ENCODE results near the gene PROZ.

Gene PROZ

GRCh38 chr13:113178896-113179167 lies 20.4 kb downstream of the PROZ start:
- no peak for DNase-seq (ENCODE audit: low read depth in 2 of 2)

GRCh38 chr13:113179374-113180230 lies 21.2 kb downstream of the PROZ start:
- DNase-seq (ENCODE audit: low read depth in 2 of 2): no peak

- DNase-seq (ENCODE audit: low read depth in 2 of 2): no peak
Measured at GRCh38 chr13:113182046-113182445, 23.6 kb downstream of the PROZ start.

DNA sequence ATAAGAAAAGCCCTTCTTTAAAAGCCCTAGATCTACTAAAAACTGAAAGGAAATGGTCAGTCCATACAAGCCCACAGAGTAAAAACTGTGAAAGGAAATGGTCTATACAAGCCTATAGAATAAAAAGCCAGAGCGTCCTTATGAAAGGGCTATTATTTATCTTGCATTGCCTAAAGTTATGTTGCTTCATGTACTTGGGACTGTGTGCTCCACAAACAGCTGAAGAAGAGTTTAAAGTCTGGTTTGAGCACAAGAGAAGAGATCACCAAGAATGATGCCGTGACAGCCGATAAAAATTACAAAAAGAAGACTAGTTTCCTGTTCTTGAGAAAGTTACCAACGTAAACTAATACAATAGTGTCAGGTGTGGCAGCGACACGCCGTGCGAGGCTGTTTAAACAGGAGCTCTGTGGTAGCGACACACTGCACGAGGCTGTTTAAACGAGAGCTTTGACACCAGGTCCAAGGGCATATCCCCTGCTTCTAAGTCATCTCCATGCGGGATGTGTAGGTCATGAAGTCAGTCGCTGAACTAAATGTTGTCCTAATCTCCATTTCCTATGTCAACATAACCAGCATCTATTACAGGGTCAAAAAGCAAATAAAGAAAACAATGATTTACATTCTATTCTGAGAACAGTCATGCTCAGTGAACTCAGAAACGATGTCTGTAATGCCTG lies 25.1 kb downstream of the PROZ start:
- no peak for DNase-seq (ENCODE audit: low read depth in 2 of 2)

GRCh38 chr13:113184568-113185440 lies 26.4 kb downstream of the PROZ start:
- DNase-seq (ENCODE audit: low read depth in 2 of 2): no peak

DNA sequence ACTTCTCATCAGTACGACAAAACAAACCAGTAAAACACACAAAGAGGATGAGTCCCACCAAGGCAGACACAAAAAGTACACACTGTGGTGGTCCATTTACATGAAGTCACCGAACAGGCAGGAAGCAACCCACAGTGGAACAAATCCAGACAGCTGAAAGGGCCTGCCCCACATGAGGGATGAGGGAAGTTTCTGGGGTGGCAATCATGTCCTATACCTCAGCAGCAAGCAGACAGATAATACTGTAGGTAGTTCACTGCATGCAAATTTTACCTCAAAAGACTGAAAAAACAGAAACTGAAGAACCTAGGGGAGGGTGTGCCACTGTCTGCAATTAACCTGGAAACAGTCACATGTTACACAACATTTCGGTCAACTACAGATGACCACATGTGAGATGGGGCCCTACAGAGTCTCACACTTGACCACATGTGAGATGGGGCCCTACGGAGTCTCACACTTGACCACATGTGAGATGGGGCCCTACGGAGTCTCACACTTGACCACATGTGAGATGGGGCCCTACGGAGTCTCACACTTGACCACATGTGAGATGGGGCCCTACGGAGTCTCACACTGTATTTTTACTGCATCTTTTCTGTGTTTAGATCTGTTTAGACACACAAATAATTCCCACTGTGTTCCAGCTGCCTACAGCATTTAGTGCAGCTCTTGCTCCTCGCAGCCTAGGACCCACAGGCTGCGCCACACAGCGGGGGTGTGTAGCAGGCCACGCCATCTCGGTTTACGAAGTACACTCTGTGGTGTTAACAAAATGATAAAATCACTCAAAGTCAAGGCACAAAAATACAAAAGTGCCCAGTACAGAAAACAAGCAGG lies 27.8 kb downstream of the PROZ start:
- no peak for DNase-seq (ENCODE audit: low read depth in 2 of 2)

DNA sequence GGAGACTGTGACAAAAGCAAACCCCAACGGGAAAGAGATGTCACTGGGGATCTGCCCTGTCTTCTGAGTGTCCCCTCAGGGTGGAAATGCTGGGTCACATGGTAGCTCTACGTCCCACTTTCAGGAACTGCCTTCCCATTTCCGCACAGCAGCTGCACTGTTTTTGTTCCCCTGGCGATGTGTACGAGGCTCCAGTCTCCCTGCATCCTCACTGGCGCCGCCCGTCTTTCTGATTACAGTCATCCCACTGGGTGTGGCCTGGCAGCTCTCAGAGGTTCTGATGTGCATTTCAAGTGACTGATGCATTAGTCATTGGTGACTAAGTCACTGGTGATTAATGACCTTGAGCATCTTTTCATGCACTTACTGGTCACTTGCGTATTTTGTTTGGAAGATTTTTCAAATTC lies 28.8 kb downstream of the PROZ start:
- DNase-seq (ENCODE audit: low read depth in 2 of 2): peak; percentile 40 to 66

GRCh38 chr13:113187883-113188665 lies 29.6 kb downstream of the PROZ start:
- no peak for DNase-seq (ENCODE audit: low read depth in 2 of 2)

GRCh38 chr13:113190181-113190580 lies 31.7 kb downstream of the PROZ start:
- DNase-seq (ENCODE audit: low read depth in 2 of 2): no peak

- DNase-seq (ENCODE audit: low read depth in 2 of 2): no peak
Measured at GRCh38 chr13:113192279-113192678, 33.8 kb downstream of the PROZ start.

DNA sequence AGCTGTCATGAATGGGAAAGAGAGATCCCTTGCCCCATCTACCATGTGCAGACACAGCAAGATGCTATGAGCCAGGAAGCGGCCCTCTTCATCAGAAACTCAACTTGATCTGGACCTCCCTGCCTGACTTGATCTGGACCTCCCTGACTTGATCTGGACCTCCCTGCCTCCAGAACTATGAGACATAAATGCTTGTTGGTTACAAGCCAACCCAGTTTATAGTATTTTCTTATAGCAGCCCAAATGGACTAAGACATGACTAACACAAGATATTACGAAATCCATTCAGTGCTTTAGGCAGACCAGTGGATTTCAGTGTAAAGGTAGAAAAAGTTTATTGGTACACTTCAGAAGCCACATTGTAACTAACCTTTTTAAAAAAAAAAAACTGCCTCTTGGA lies 34.5 kb downstream of the PROZ start:
- no peak for DNase-seq (ENCODE audit: low read depth in 2 of 2)

- DNase-seq (ENCODE audit: low read depth in 2 of 2): no peak
Measured at GRCh38 chr13:113195360-113195759, 36.9 kb downstream of the PROZ start.

DNA sequence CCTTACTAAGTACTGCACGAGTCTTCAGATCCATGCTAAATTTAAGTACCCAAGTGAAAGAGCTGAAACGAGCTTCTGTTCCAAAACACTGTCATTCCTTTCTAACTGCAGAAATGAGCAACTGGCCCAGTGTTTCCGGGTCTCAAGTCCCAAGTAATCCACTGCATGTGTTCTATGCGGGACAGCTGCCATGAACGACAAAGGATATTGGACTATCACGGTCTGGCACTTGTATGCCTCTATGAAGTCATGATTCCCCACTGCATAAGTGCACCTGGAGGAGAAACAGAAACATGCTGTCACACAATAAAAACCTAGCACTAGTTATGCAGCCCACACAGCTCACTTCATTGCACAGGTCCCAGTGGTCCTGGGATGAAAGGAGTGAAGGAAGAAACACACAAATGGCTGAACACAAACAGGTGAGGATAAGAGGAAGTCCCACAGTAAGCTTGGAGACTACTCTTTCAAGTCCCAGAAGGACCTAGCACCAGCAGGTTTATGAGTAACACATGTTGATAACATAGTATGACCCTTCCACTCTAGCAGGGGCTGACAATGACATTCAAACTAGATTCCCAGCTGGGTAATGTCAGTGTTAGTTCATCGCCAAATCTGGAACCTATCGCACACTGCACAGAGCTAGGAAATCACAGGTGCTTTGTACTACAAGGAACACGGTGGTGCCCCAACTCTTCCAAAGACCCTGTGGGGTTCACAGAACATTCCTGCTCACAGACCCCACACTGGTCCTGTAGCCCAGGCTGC lies 38.7 kb downstream of the PROZ start:
- DNase-seq (ENCODE audit: low read depth in 2 of 2): no peak

GRCh38 chr13:113201815-113202214 lies 43.4 kb downstream of the PROZ start:
- DNase-seq (ENCODE audit: low read depth in 2 of 2): no peak

DNA sequence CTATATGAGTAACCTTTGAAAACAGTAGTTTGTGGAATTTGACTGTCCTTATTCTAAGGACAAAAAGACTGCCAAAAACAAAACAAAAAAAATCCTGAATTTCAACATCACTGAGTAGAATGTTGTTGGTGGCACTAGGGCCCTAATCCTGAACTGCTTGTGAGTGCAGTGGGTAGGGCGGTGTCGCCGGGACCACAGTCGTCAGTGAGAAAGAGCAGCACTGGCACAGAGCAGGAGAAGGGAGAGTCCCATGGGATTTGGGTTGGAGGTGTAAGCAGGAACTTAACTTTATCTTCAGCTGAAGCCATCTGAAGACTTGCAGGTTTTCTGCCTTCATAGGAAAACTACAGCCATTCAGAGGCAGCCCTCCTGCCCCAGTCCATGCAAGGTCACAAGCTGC lies 44.5 kb downstream of the PROZ start:
- no peak for DNase-seq (ENCODE audit: low read depth in 2 of 2)

DNA sequence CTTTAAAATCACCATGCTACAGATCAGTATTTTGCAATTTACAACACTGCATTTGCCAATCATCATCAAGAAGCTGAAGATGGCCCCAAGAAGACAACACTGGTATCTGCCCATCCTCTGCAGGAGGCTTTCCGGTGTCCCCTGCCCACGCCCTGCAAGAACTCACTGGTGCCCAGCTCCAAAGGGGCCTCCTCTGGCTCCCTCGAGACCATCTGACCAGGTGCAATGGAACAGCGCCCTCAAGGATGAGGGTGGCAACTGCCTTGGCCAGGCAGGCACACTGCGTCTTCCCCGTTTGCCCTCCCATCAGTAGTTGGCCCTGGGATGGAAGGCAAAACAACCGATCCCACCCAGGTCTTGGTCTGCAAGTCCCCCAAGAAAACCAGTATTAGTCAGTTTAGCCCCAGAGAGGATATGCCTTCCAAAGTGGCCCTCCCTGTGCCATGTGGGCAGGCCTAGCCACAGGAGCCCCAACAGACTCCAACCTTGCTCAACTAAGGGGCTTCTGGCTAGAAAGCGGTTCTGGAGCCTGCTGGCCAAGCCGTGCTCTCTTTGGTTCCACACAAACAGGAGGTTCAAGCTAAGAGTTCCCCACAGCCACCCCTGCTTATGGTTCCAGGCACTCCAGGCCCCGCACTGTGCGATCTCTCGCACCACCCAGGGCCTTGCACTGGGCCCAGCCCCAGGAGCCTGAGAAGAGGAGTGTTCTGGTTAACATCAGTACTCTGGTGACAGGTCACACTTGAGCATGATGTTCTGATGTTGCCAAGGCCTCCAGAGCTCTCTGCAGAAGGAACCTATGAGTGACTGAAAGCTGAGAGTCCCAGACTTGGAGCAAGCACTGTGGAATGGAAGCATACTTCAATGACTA lies 45.3 kb downstream of the PROZ start:
- DNase-seq (ENCODE audit: low read depth in 2 of 2): no peak

GRCh38 chr13:113204378-113204734 lies 45.9 kb downstream of the PROZ start:
- no peak for DNase-seq (ENCODE audit: low read depth in 2 of 2)

- no peak for DNase-seq (ENCODE audit: low read depth in 2 of 2)
Measured at GRCh38 chr13:113205428-113205931, 47.0 kb downstream of the PROZ start.

DNA sequence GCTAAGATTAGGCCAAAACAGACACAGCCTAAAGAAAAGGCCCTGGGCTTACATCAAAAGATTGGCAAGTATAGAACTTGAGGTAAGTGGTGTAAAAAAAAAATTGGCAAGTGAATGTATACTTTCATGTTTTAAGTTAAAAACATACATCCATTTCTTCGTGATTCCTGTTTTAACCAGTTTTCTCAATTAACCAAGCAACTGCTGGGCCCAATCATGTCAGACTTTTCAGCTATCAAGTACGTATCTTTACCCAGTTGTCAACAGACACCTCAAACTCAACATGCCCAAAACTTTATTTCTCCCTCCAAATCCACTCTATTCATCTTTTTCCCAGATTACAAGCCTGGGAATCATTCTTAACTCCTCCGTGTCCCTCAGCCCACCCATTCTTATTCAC lies 49.0 kb downstream of the PROZ start:
- no peak for DNase-seq (ENCODE audit: low read depth in 2 of 2)
